ENCODE results near the gene SPI1.

SPI1 gene

DNA sequence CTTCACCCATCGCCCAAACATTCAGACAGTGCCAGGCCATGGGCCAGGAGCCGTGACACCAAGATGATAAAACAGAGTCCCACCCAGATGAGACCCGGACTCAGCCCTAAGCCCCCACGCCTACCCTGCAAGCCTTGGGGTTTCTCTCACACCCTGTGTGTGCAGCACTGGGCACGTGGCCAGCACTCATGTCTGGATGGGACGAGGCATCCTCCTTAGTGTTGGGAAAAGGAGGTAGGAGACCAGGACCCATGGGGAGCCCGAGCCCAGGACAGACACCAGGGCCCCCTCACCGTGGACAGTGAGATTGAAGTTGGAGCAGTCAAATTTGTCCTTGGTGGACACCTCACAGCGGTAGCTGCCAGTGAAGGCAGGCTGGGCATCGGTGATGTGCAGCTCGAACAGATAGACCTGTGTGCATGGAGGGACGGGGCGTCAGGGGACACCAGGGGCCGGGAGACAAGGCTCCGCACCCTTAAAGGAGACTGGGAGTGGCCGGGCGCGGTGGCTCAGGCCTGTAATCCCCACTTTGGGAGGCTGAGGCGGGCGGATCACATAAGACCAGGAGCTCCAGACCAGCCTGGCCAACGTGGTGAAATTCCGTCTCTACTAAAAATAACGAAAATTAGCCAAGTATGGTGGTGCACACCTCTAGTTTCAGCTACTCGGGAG, 30.1 kb downstream of the SPI1 start:
- TF ChIP-seq, protein P1, sequence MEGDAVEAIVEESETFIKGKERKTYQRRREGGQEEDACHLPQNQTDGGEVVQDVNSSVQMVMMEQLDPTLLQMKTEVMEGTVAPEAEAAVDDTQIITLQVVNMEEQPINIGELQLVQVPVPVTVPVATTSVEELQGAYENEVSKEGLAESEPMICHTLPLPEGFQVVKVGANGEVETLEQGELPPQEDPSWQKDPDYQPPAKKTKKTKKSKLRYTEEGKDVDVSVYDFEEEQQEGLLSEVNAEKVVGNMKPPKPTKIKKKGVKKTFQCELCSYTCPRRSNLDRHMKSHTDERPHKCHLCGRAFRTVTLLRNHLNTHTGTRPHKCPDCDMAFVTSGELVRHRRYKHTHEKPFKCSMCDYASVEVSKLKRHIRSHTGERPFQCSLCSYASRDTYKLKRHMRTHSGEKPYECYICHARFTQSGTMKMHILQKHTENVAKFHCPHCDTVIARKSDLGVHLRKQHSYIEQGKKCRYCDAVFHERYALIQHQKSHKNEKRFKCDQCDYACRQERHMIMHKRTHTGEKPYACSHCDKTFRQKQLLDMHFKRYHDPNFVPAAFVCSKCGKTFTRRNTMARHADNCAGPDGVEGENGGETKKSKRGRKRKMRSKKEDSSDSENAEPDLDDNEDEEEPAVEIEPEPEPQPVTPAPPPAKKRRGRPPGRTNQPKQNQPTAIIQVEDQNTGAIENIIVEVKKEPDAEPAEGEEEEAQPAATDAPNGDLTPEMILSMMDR (conservative IDR thresholded peaks at IDR 0.05): no peak
- H3K27ac ChIP-seq: no peak overlapping the region

DNA sequence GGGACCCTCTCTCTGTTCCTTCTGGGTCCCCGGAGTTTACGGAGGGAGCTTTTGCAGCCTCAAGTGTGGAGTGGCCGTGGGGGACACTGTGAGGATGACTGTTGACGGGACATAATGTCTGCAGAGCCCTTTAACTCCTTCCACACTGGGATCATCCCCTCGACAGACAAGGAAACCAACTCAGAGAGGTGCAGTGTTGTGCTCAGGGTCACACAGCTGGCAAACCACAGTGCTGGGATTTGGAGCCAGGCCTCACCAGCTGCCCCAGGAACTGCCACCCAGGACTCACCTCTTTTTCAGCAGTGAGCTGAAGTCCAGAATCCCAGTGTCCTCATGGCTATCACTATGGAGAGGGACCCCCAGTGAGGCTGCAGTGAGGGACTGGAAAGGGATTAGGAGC, 31.2 kb downstream of the SPI1 start:
- H3K27ac ChIP-seq: no peak overlapping the region
- TF ChIP-seq, protein P1 (conservative IDR thresholded peaks at IDR 0.05): no peak

DNA sequence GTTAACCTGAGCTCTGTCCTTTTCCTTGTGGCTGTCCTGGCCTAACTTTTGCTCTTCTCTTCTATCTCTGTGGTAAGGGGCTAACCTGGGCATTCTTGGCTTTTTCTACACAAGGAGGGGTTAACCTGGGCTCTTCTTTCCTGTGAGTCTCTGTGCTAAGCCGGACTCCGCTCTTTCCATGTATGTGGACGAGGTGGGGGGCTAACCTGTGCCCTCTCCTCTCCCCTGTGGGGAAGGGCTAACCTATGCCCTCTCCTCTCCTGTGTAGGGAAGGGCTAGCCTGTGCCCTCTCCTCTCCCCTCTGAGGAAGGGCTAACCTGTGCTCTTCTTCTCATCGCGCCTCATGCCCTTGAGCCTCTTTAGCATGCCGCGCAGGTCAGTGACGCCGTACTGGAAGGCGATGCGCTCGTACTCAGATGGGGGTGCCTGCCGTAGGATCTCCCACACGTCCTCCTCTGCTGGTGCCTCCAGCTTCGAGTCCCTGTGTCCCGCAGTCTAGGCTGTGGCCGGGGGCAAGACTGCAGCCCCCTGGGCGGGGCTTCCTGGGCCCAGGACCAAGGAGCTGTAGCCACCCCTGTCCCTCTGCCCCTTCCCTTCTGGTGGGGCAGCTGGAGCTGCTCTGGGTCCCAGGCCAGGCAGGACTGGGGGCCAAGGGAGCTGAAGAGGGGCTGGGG, 32.3 kb downstream of the SPI1 start:
- no peak overlapping the region for H3K27ac ChIP-seq
- TF ChIP-seq, protein P1 (conservative IDR thresholded peaks at IDR 0.05): no peak

DNA sequence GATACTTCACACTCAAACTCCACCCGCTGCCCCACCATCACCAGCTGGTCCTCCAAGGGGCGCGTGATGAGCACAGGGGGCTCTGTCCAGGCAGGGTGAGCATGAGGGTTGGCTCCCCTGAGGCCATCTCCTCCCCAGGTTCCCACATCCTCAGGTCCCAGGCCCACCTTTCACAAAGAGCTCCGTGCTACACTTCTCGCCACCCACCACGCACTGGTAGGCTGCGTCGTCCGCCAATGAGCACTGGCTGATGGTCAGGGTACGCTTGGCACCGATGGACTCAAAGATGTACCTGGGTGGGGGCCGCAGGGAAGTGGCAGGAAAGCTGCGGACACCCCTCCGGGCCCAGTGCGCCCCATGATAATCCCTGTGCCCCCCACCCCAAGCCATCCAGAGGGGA, 35.5 kb downstream of the SPI1 start:
- H3K27ac ChIP-seq: no peak overlapping the region
- TF ChIP-seq, protein P1 (conservative IDR thresholded peaks at IDR 0.05): no peak

DNA sequence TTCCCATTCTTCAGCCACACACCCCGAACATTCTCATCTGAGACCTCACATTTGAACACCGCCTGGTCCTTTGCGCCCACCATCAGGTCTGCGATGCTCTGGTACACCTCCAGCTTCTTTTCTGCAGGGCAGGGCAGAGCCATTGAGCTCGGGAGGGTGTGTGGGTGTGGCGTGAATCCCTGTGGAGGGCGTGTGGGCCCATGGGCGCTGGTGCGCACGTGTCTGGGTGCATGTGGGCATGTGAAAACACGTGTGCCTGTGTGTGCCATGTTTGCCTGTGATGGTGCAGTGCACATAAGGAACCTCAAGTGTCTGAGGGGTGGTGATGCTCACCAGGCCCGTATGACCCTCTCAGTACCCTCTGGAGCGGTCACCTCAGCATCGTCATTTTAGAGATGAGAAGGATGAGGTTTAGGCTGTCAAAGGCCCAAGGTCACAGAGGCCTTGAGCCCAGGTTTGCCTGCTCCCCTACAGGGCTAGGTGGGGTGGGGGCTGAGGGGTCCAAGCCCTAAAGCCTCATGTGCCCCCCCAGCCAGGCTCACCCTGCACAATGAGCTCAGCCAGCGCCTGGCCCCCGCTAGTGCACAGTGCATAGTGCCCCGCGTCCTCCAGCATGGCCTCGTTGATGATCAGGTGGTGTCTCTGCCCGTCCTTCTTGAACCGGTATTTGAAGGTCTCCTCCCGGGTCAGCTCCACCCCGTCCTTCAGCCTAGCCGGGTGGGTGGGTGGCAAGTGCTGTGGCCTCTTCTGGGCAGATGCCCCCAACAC, 36.1 kb downstream of the SPI1 start:
- TF ChIP-seq, protein P1 (conservative IDR thresholded peaks at IDR 0.05): no peak
- no peak overlapping the region for H3K27ac ChIP-seq

DNA sequence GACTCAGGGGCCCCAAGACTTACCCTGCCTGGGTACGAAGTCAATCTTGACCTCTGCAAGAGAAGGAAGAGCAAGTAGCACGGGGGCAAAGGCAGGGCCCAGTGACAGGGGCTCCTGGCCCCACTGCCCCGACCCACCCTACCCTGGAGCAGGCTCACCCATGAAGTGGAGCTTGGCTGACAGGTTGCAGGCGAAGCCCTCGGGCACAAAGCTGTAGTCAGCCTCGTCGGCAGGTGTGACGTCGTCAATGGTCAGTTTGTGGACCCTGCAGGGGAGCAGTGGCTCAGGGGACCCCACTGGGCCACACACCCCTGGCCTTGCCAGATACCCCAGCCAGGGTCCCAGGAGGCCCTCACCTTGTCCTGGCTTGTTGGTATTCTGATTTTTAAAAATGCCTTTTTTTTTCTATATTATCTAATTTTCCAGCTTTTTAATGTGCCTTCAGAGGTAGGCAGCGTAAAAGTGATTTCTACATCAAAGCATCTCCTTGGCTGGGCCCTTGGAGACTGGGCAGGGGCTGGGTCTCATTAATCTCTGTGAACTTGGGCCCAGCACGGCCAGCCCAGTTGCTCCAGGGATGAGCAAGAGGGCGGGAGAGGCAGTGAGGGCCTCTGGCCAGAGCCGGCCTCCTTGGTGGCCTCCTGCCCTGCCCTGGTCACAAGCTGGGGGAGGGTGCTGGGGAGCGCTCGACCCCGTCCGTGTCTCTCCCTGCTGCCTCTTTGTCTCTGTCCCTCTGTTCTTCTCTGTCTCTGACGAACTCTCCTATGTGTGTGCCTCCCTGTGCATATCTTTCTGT, 37.2 kb downstream of the SPI1 start:
- H3K27ac ChIP-seq: no peak overlapping the region
- TF ChIP-seq, protein P1 (conservative IDR thresholded peaks at IDR 0.05): no peak

DNA sequence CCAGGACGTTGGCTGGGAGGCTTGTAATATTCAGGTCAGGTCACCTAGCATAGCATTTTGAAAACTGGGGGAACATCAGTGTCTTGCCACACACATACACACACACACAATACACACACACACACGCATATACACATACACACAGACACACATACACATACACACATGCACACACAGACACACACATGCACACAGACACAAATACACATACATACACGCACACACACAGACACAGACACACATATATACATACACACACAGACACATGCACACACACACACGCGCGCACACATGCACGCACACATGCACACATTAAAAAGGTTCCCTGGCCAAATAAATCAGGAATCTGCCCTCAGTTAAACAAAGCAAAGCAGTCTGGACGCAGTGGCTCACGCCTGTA, 38.3 kb downstream of the SPI1 start:
- no peak overlapping the region for H3K27ac ChIP-seq
- TF ChIP-seq, protein P1 (conservative IDR thresholded peaks at IDR 0.05): no peak
